HepG2 (cell line): ENCODE results near the gene WNT3A. TPM values are rescaled to one million over a fixed set of nuclear protein-coding genes. Genes with fewer than 3 reads are reported as not detected.

Experiments
- ATAC-seq: fragments of 200-7000 bp; cut with Tn5 transposase; 3 replicates; pipeline ENCODE4 v1.9.1; 2020; ENCODE audit warnings: mild to moderate bottlenecking, moderate library complexity
- BruUV-seq: library from RNA; stranded (reverse); fragments of 400-500 nt; replicated peaks from 2 replicates; lab custom pipeline; 2021; lab: Mats Ljungman, UMichigan
- CTCF ChIA-PET: fragments of 300-600 bp; formaldehyde crosslinking; extraction: SDS; loops from one replicate; lab custom pipeline; 2021; ENCODE audit warnings: low total read pairs, inconsistent platforms, low intra/inter-chr PET ratio; lab: Yijun Ruan, JAX
- POLR2A ChIA-PET: fragments of 350-600 bp; sonication (Branson Sonifier 250); formaldehyde crosslinking; loops from one replicate; lab custom pipeline; 2020; ENCODE audit warnings: antibody characterized with exemption, inconsistent platforms; lab: Yijun Ruan, JAX
- DNase-seq: peaks from one replicate; pipeline ENCODE4 v3.0.0-alpha.2; 2015; ENCODE audit warnings: low spot score
- FAIRE-seq: peaks from 3 replicates; lab custom pipeline; 2011; peaks lifted over from hg19 to GRCh38; lab: Jason Lieb, UNC
- H2AFZ ChIP-seq: one replicate; pipeline ENCODE4 v1.6.1; 2011; ENCODE audit warnings: low read length, inconsistent platforms
- H3K27ac ChIP-seq: fragments of 300-600 bp; 3 replicates; pipeline ENCODE4 v1.8.0; 2011; ENCODE audit warnings: mixed run types, mild to moderate bottlenecking, mixed read lengths, low read length, inconsistent platforms; ENCODE audit not compliant: insufficient read depth; ENCODE audit errors: extremely low read length
- H3K27me3 ChIP-seq, 2 experiments: fragments of 200-600 bp in 1 of 2; 2 replicates in 1 of 2; 3 replicates in 1 of 2; pipeline versions ENCODE4 v1.6.0 to v1.8.0; 2011; ENCODE audit warnings: low read length in 2 of 2, mild to moderate bottlenecking in 2 of 2, moderate library complexity in 2 of 2, inconsistent platforms in 1 of 2; ENCODE audit not compliant: insufficient read depth in 2 of 2, control insufficient read depth in 1 of 2
- H3K36me3 ChIP-seq, 2 experiments: fragments of 200-600 bp in 1 of 2; replicated peaks in 1 of 2; 2 replicates in 1 of 2; 3 replicates in 1 of 2; pipeline versions ENCODE4 v1.5.1 to v1.8.0; 2011; ENCODE audit warnings: low read length in 2 of 2, inconsistent platforms in 1 of 2; ENCODE audit not compliant: insufficient read depth in 2 of 2, control insufficient read depth in 1 of 2
- H3K4me1 ChIP-seq: 2 replicates; pipeline ENCODE4 v1.5.1; 2012; ENCODE audit warnings: low read length, inconsistent platforms; ENCODE audit not compliant: insufficient read depth
- H3K4me2 ChIP-seq: 2 replicates; pipeline ENCODE4 v1.6.0; 2011; ENCODE audit warnings: low read depth, low read length, inconsistent platforms
- H3K4me3 ChIP-seq, 3 experiments: fragments of 200-600 bp in 1 of 3; sonication (generic), shearing (Covaris generic) in 1 of 3; replicated peaks in 1 of 3; 2 replicates each; pipeline ENCODE4 v1.5.1; 2011 to 2016; ENCODE audit warnings: low read length in 3 of 3, inconsistent platforms in 2 of 3, low read depth in 2 of 3, mild to moderate bottlenecking in 2 of 3, control low read depth in 1 of 3, mixed read lengths in 1 of 3; ENCODE audit not compliant: insufficient read depth in 1 of 3
- H3K79me2 ChIP-seq: one replicate; pipeline ENCODE4 v1.6.1; 2011; ENCODE audit warnings: low read length, inconsistent platforms; ENCODE audit not compliant: insufficient read depth
- H3K9ac ChIP-seq: 2 replicates; pipeline ENCODE4 v1.6.0; 2011; ENCODE audit warnings: mild to moderate bottlenecking, low read depth, low read length, inconsistent platforms; ENCODE audit not compliant: insufficient read depth
- H3K9me3 ChIP-seq: 2 replicates; pipeline ENCODE4 v1.5.1; 2012; ENCODE audit warnings: mild to moderate bottlenecking, low read length
- H4K20me1 ChIP-seq: 2 replicates; pipeline ENCODE4 v1.6.0; 2011; ENCODE audit warnings: inconsistent platforms, mild to moderate bottlenecking, low read length, moderate library complexity; ENCODE audit not compliant: insufficient read depth
- BHLHE40 ChIP-seq: IDR thresholded peaks from 2 replicates; pipeline ENCODE4 v1.6.1; 2011; ENCODE audit warnings: low read length, improper control_type of control experiment
- CREM ChIP-seq, 2 experiments: sonication (generic) in 1 of 2; formaldehyde crosslinking in 1 of 2; IDR thresholded peaks; 2 replicates each; pipeline versions ENCODE4 v1.4.0 to v1.6.1; 2016 to 2020; ENCODE audit warnings: antibody characterized with exemption in 1 of 2, mild to moderate bottlenecking in 1 of 2, missing genetic modification reagents in 1 of 2
- ELK4 ChIP-seq: sonication (generic); formaldehyde crosslinking; IDR thresholded peaks from 2 replicates; pipeline ENCODE4 v1.9.0; 2021; ENCODE audit warnings: missing genetic modification reagents, borderline replicate concordance
- FOSL2 ChIP-seq: sonication (generic); formaldehyde crosslinking; IDR thresholded peaks from 2 replicates; pipeline ENCODE4 v1.4.0; 2020; ENCODE audit warnings: missing genetic modification reagents
- MED1 ChIP-seq: sonication (generic); formaldehyde crosslinking; IDR thresholded peaks from 2 replicates; pipeline ENCODE4 v1.4.0; 2020; ENCODE audit warnings: missing genetic modification reagents
- MIER3 ChIP-seq: IDR thresholded peaks from 2 replicates; pipeline ENCODE4 v1.6.1; 2016; ENCODE audit warnings: missing compliant biosample characterization, borderline replicate concordance
- ZBTB21 ChIP-seq: sonication (generic); formaldehyde crosslinking; IDR thresholded peaks from 2 replicates; pipeline ENCODE4 v1.4.0; 2020; ENCODE audit warnings: missing genetic modification reagents
- ZKSCAN8 ChIP-seq: IDR thresholded peaks from 2 replicates; pipeline ENCODE4 v1.6.1; 2016; ENCODE audit warnings: borderline replicate concordance, missing genetic modification reagents, missing compliant biosample characterization
- ZNF326 ChIP-seq: sonication (generic); formaldehyde crosslinking; IDR thresholded peaks from 2 replicates; pipeline ENCODE4 v1.4.0; 2020; ENCODE audit warnings: missing genetic modification reagents, borderline replicate concordance
- ZNF564 ChIP-seq: sonication (generic); formaldehyde crosslinking; IDR thresholded peaks from 2 replicates; pipeline ENCODE4 v1.8.1; 2023; ENCODE audit warnings: mild to moderate bottlenecking, missing genetic modification reagents
- ZNF652 ChIP-seq: IDR thresholded peaks from 2 replicates; pipeline ENCODE4 v1.6.1; 2016; ENCODE audit warnings: low read depth, borderline replicate concordance
- ZSCAN21 ChIP-seq: sonication (generic); formaldehyde crosslinking; IDR thresholded peaks from 2 replicates; pipeline ENCODE4 v1.8.0; 2022; ENCODE audit warnings: mild to moderate bottlenecking, missing genetic modification reagents, moderate library complexity, borderline replicate concordance
- WGBS: methylation state at CpG from one replicate; pipeline ENCODE4 v1.1.6; 2017; ENCODE audit warnings: low lambda C conversion rate; 5-methylcytosine and 5-hydroxymethylcytosine counted together
- in situ Hi-C: cut with HindIII; loops from 2 replicates; pipeline ENCODE4 v1.10.0; 2017; ENCODE audit warnings: low pct_unique_long_range_greater_than_20kb; ENCODE audit not compliant: extremely low pct_ligation_motif_present
- intact Hi-C: fragments of 100-400 bp; cut with micrococcal nuclease; formaldehyde crosslinking; loops from one replicate; pipeline ENCODE4 v1.10.0; 2022; ENCODE audit not compliant: unreplicated experiment
- polyA plus RNA-seq, 8 experiments: library from polyadenylated mRNA; depleted of rRNA in 3 of 8; stranded (reverse) in 7 of 8; unstranded in 1 of 8; fragments of >200 nt; fragmentation: Illumina TruSeq in 4 of 8; extraction: Trizol in 4 of 8; gene quantifications; 2 replicates each; pipeline versions ENCODE4 v1.2.1 to v1.2.3, GENCODE V29; 2011 to 2016; ENCODE audit warnings: low read depth in 4 of 8, missing spikeins in 1 of 8, mixed read lengths in 1 of 8; ENCODE audit not compliant: insufficient read depth in 1 of 8
- total RNA-seq, 5 experiments: library from RNA; depleted of rRNA; stranded (reverse); fragments of >200 nt; fragmentation: Illumina TruSeq; extraction: Trizol; gene quantifications; 2 replicates each; pipeline ENCODE4 v1.2.3, GENCODE V29; 2016; ENCODE audit warnings: low read depth in 1 of 5

The WNT3A gene
- total and polyA plus RNA-seq, 2 of the 13 experiments (the other 11 are each of a cell fraction or from before 2014, with no cell fraction given), result not detected

- in situ Hi-C loops (loop anchor here (10.0 kb wide), 1 partner anchor 200 kb away; no protein-coding TSS in a partner anchor), intact Hi-C loops (loop anchor here (5.0 kb wide), 1 partner anchor 523 kb away; no protein-coding TSS in a partner anchor)
- WGBS, result 3% methylated on average over 5 of the region's 7 CpGs
- ATAC-seq (no peak), FAIRE-seq (no peak), DNase-seq (no peak)
- no peak overlapping the region for H2AFZ ChIP-seq
- 0 out of 2 replicates have a peak, but pooled peaks cover 7% of the 10 kb centered on the region for H3K9me3 ChIP-seq
- H4K20me1 ChIP-seq, result no peaks in the 10 kb centered on the region
- no peaks in the 10 kb centered on the region for H3K27me3 ChIP-seq
- H3K4me1 ChIP-seq, result no peaks in the 10 kb centered on the region
- no TSS peak for BruUV-seq
- H3K4me3 ChIP-seq, result no peak overlapping the region
- no peaks in the 10 kb centered on the region for H3K79me2 ChIP-seq
- ChIA-PET CTCF (no interaction called here), POLR2A (no interaction called here)
- TF ChIP-seq ZNF564 (CRISPR knock-in tag), result no peak
- H3K36me3 ChIP-seq, result no peaks in the 10 kb centered on the region
- H3K27ac ChIP-seq, result no peak overlapping the region
- H3K9ac ChIP-seq, result no peak overlapping the region
- H3K4me2 ChIP-seq, result no peak overlapping the region
Observed at GRCh38 chr1:227994632-227995300, 12.0 kb upstream of the WNT3A start.

DNA sequence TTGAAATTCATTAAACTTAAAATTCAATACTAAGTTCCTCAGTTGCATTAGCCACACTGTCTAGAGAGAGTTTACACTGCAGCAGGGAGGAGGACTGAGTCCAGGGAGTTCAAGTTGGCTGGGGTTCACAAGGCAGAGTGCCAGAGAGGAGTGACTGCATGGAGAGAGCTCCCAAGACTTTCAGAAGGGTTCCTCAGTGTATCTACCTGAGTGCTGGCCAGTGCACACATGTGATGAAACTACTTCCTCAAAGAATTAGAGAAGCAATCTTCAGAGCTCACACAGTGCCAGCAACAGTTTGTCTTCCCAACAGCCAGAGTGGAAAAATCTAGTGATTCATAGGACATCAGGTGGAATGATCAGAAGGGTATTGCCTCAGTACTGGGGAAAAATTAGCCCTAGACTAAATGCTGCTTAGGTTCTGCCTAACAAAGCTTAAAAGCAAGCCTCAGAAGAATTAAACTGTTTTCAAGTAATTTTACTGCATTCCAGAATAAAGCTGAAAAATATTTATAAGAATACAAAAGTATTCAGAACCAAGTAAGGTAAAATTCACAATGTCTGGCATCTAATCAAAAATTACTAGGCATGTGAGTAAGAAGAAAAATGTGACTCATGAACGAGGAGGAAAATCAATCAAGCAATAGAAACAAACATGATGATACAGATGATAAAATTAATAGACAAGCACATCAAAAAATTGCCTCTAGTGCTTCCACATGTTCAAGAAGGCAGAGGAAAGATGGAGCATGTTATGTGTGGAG is 10.4 kb upstream of the WNT3A start:
- TF ChIP-seq ZSCAN21 (CRISPR knock-in tag) (no peak), FOSL2 (no peak), MED1 (CRISPR knock-in tag) (no peak), MIER3 (no peak), CREM (IDR thresholded peaks at IDR 0.05) (no peak), CREM (CRISPR knock-in tag; IDR thresholded peaks at IDR 0.05) (no peak), BHLHE40 (no peak), ZNF652 (CRISPR knock-in tag) (no peak), ZKSCAN8 (no peak), ZBTB21 (CRISPR knock-in tag) (no peak), ZNF326 (CRISPR knock-in tag) (no peak), ELK4 (CRISPR knock-in tag) (no peak)
- TF ChIP-seq, all 625 proteins: peak for 0
- FAIRE-seq, result no peak
- POLR2A ChIA-PET, result no interaction called here

More for the DNA sequence above, 10.4 kb upstream of the WNT3A start:
- H4K20me1 ChIP-seq, result no peaks in the 10 kb centered on the region
- peaks cover 2 to 6% of the 10 kb centered on the region in 2 experiments; a peak in 1 of 5 replicates for H3K27me3 ChIP-seq
- intact Hi-C loops, result loop anchor here (5.0 kb wide), 1 partner anchor 521 kb away; no protein-coding TSS in a partner anchor
- H3K79me2 ChIP-seq, result no peaks in the 10 kb centered on the region
- no TSS peak for BruUV-seq
- WGBS, result 0% methylated on average over 1 of the region's 1 CpG
- in situ Hi-C loops, result loop anchor here (10.0 kb wide), 1 partner anchor 198 kb away; no protein-coding TSS in a partner anchor
- H3K4me2 ChIP-seq, result no peak overlapping the region
- no peaks in the 10 kb centered on the region for H3K4me1 ChIP-seq
- CTCF ChIA-PET, result no interaction called here
- H3K36me3 ChIP-seq, result no peaks in the 10 kb centered on the region
- H3K4me3 ChIP-seq, result no peak overlapping the region
- ATAC-seq (no peak), DNase-seq (no peak)
- no peak overlapping the region for H3K9ac ChIP-seq
- H2AFZ ChIP-seq, result no peak overlapping the region
- H3K9me3 ChIP-seq, result 0 out of 2 replicates have a peak, but pooled peaks cover 7% of the 10 kb centered on the region
- no peak overlapping the region for H3K27ac ChIP-seq
